HG03520 (cell line): ENCODE results near the gene SLBP.

Experiments used
- ATAC-seq: cut with Tn5 transposase; IDR thresholded peaks from one replicate; pipeline ENCODE4 v1.9.1; 2021; ENCODE audit warnings: mild to moderate bottlenecking, moderate library complexity; ENCODE audit not compliant: unreplicated experiment

SLBP gene

GRCh38 chr4:1658146-1658545 lies 54.0 kb downstream of the SLBP start:
- ATAC-seq, result no peak

DNA sequence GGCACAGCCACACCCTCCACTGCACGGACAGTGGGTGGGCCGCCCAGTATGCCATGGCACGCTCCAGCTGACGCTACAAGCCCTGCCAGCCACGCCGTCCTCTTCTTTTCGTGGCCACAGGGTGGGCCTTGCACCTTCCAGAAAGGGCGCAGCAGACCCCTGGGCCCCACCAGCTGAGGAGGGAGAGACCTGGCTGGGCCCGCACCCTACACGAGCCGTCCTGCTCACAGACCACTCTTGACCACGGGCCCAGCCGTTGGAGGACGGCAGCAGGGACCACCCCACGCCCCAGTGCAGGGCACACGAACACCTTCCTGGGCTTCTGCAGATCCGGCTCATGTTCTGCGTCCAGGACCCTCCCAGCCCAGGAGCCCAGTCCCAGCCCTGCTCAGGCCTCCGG lies 55.1 kb downstream of the SLBP start:
- ATAC-seq, result no peak

- ATAC-seq, result no peak
These were observed 56.0 kb downstream of the SLBP start for GRCh38 chr4:1656132-1656531.

DNA sequence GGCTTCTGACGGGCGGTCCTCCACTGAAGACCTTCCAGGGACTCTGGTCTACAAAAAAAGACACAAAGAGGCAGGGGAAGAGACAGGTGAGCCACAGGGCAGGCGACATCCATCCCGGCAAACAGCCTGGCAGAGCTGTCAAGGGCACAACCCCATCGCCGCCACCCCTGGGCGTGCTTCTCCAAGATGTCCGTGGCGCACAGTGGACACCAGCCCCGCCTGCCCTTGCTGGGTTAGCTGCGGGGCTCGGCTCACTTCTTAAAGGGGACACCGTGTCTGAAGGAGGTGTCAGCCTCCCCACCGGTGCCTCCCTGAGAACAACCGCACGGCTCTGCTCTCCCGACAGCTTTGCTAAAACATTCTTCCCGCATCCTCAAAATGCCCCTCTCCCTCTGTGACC lies 56.4 kb downstream of the SLBP start:
- no peak for ATAC-seq

- ATAC-seq, result no peak
These were observed 57.0 kb downstream of the SLBP start for GRCh38 chr4:1655081-1655480.

DNA sequence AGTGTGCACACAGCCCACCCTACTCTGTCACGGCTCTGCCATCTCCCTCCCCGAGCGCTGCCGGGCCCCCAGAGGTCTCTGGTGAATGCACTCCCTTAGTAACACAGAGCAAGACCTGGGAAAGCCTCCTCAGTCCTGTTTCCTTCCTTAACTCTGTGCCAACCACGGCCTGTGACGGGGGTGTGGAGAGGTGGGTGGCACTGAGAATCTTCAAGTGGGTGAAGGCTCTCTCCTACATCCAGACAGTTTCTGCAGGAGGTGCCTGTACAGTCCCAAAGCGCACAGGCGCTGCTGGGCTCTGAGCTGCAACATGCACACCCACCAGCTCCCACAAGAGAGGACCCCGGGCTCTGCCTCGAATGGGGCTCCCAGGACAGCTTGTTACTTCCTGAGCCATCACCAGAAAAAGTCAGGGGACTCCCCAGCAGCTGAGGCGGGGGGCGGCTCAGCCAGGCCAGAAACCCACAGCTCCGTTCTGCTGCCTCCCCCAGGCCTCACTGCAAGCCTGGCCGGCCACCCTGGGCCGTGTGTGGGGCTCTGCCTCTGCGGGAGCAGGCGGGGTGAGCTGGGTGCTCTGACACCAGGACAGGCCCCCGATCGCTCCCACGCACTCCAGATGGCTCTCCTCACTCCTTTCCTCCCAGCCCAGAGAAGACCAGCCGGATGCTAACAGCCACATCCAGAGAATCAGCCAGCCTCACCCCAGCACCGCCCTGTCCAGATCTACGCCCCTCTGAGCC lies 57.7 kb downstream of the SLBP start:
- no peak for ATAC-seq

DNA sequence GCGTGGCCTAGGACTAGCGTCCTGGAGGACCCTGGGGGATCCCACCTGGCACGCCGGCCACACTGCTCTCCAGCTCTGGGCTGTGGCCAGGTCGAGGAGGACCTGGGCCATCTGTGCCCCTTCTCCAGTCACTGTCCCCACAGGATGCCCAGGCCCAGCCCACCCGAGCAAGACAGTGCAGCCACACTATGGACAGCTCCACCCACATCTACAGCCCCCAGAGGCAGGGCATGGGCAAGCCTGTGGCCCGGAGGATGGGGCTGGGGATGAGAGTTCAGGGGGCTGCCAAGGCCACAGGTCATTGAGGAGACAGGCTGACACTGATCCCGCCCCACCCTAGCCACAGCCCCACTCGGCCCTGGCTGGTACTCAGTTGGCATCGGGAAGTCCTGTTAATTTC lies 58.3 kb downstream of the SLBP start:
- ATAC-seq, result no peak

GRCh38 chr4:1652088-1652487 lies 60.0 kb downstream of the SLBP start:
- ATAC-seq, result no peak

DNA sequence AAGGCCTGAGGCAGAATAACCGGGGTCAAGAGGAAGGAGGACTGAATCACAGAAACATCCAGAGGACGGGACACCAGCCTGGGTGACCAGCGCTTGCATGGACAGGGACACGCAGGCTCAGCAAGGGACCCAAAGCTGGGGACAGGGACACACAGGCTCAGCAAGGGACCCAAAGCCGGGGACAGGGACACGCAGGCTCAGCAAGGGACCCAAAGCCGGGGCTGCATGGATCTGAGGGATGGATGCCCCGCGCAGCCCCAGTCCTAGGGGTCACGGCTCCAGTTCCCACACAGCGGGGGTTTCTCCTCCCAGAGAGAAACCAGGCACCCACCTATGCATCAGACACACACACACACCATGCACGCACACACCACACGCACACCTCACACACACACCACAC lies 60.5 kb downstream of the SLBP start:
- ATAC-seq, result no peak

DNA sequence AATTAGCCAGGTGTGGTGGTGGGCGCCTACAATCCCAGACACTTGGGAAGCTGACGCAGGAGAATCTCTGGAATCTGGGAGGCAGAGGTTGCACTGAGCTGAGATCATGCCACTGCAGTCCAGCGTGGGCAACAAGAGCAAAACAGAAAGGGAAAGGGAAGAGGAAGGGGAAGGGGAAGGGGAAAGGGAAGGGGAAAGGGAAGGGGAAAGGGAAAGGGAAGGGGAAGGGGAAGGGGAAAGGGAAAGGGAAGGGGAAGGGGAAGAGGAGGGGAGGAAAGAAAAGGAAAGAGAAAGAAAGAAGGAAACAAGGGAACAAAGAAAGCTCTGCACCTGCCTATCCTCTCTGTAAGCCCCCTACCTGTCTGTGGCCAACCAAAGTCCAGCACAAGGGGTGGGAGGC lies 63.2 kb downstream of the SLBP start:
- ATAC-seq, result no peak

DNA sequence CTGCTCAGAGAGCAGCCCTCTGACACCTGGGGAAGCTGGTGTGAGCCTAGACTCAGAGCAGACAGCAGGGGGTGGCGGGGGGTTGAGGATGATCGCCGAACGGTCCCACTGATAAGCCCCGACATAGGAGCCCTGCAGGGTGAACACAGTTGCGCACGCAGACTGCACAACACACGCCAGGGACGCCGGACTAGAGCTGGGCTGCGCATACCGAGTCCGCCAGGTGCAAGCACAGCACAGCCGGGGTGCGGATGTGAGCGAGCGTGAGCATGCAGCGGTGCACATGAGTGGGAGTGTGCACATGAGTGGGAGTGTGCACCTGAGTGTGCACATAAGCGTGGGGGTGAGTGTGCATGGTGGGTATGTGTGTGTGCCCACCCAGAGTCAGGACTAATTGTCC lies 64.7 kb downstream of the SLBP start:
- no peak for ATAC-seq

DNA sequence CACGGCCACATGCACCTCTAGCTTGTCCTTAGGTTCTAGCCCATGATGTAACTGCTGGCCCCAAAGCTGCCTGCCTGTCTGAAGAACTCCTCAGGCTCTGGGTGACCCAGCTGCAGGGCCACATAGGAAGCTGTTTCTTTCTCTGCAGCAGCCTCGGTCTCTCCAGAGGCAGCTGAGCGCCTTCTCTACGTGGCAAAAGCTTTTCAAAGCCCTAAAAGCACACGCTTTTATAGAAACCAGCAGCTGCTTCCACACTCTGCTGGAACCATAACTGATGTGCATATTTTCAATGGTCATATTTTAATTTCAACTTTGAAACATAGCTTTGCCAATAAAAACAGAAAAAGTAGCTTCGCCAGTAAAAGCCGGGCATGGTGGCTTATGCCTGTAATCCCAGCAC lies 65.4 kb downstream of the SLBP start:
- no peak for ATAC-seq

GRCh38 chr4:1644891-1645657 lies 67.0 kb downstream of the SLBP start:
- ATAC-seq, result no peak

DNA sequence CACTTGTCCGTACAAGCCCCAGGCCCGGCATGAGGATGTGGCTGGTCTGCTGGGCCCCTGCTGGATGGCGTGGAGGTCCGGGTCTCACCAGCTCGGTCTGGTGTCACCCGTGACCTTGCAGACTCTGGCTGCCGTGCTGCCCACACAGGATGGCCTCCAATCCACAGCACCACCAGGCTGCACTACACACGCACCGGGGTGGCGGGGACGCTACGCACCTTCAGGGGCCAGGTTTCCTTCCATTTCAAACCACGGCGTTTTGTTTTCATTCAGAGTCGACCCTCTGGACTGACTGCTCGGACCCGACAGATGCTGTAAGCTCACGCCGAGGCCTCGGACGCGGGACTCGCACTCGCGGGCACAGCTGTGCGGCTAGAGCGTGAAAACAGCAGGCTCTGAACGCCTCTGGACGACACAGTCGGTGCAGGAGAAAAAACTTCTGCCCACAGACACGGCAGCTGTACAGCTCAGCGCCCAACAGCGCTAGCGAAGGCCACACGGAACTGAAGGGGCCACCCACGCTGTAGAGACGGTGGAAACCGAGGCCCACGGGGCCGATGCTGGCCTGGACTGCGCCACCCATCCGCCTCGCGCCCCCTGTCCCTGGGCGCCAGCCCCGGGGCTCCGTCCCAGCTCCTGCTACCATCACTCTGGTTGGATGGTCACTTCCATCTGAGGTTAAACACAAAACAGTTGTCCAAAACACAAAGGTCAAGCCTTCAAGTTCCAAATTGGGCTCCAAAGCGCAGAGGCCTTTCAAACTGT lies 68.0 kb downstream of the SLBP start:
- ATAC-seq, result no peak
